GM18505 (cell line): ENCODE results near the gene WSCD2.

ENCODE experiments used
- ATAC-seq: cut with Tn5 transposase; IDR thresholded peaks from one replicate; pipeline ENCODE4 v1.9.1; 2021; ENCODE audit not compliant: unreplicated experiment
- POLR2A ChIP-seq: IDR thresholded peaks from 4 replicates; pipeline ENCODE4 v1.6.1; 2011; ENCODE audit warnings: borderline replicate concordance; ENCODE audit not compliant: insufficient read depth, insufficient read length; ENCODE audit errors: extremely low read depth

Gene WSCD2

GRCh38 chr12:108146035-108146893 lies 17.2 kb downstream of the WSCD2 start:
- no peak for TF ChIP-seq POLR2A
- no peak for ATAC-seq

GRCh38 chr12:108147279-108147678 lies 18.2 kb downstream of the WSCD2 start:
- TF ChIP-seq POLR2A, result no peak
- no peak for ATAC-seq

DNA sequence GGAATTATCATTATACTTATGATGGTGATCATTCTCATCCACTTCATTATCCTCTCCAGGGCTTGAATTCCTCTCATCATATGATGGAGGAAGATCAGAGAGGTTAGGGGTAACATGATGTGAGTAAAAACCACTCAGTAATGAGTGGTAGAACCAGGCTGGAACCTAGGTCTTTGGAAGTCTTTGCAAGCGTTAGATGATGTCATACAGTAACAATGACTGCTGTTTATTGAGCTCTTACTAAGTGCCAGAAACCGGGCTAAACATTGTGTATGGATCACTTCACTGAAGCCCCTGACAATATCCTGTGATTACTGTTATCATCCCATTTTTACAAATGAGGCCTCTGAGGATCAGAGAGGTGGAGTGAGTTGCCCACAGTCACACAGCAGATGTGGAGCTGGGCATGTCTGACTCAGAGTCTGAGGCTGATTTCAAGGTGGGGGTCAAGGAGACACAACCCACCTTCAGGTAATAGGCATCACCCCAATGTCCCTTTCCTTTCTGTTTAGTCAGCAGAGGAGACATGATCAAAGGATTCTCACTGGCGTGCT lies 19.5 kb downstream of the WSCD2 start:
- ATAC-seq, result no peak
- TF ChIP-seq POLR2A, result no peak

- TF ChIP-seq POLR2A, result no peak
- no peak for ATAC-seq
These were observed 21.3 kb downstream of the WSCD2 start for GRCh38 chr12:108150436-108150835.

DNA sequence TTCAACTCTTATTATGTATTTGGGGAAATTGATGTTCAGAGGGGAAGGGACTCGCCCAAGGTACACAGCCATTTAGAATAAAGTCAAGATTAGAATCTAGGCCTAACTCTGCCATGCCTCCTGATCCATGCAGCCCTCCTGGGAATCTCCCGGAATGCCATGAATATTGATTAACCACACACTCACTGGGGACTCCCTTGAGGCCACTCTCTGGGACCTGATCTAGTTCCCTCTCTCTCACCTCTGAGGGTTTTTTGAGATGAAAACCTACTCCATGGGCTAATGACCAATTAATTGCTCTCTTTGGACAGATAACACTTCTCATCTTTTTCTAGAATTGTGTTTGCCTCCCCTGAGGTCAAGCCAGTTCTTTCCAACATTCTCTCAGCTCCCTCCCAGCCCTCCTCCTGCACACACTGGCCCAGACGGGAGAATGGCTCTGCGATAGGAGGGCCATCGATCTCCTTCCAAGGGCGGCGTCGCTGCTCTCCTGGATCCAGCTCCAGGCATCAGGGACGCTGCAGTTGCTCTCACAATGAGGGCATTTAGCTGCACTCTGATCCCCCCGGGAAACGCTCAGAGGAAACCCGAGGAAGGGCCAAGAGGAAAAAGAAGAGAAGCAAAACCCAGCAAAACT lies 22.6 kb downstream of the WSCD2 start:
- no peak for ATAC-seq
- no peak for TF ChIP-seq POLR2A

DNA sequence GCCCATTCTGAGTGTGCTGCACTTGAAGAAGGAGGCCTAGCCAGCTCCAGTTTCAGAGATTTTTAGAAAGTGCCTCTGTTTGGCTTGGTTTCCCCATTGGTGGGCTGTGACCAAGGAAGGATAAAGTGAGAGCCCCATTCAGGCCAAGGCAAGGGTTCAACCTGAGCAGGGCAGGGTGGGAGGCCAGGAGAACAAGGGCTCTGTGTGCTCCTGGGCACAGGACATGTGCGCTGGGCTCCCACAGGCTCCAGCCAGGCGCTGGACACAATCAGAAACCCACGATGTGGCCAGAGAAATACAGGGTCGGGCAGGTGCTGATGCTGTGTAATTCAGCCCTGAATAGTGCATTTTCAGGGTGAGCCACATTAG lies 23.1 kb downstream of the WSCD2 start:
- TF ChIP-seq POLR2A, result no peak
- no peak for ATAC-seq

DNA sequence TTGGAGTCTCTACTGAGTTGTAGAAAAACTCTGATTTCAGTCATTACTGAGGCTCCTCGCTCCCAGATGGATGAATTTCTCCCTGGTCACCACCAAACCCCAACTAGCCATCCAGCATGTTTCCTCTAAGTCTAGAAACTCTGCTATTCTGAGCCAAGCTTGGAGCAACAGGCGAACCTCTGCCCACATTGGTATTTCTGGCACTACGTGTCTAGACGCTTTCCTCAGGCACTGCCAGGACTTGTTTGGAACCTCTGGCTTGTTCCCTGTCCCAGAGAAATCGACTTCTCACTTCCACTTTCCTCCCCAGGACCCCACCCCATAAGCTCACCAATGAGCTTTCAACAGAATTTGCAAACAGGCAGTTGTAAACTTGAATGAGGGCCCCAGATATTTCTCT lies 27.6 kb downstream of the WSCD2 start:
- no peak for TF ChIP-seq POLR2A
- no peak for ATAC-seq

DNA sequence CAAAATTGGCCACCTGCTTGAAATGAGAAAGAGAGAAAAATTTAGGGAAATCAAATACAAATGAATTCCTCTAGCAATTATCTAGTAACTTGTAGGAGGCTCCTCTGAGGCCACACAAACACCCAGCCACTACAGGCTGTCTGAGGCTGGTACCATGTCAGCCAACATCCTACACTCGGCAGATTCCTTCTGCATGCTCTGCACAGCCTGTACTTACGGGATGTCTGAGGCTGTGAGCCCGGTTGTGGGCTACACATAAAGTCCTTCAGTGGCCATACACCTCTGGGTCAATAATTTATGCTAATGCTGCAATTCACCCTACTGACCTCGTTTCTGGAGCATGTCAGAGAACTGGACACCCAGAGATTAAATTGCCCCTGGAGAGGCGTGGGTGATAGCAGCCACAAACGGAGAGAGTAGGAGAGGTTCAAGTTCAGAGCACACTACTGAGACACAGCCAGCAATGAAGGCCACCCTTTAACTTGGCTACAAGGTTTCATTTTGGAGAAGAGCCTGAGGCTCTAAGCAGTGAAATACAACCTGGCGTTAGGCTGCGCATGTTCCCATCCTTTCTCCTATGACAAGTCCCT lies 28.9 kb downstream of the WSCD2 start:
- no peak for ATAC-seq
- no peak for TF ChIP-seq POLR2A

DNA sequence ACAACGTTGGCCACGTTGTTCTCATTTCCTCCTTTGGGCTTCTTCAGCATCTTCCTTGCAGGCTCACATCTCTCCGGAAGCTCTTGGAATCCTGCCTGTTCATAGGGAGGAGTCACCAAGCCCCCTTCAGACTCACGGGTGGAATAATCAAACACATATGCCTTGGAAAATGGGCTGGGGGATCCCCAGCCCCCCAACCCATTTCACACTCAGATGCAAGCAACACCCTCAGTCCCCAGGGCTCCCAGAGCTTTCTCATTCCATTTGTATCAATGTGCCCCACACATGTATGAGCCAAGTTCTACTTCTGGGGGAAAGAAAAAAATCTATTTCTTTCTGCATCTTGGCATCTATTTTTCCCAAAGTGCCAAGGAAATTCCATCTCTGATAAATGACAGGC lies 33.1 kb downstream of the WSCD2 start:
- no peak for ATAC-seq
- no peak for TF ChIP-seq POLR2A

- no peak for ATAC-seq
- TF ChIP-seq POLR2A, result no peak
These were observed 37.4 kb downstream of the WSCD2 start for GRCh38 chr12:108166505-108166904.

- ATAC-seq, result no peak
- no peak for TF ChIP-seq POLR2A
These were observed 38.9 kb downstream of the WSCD2 start for GRCh38 chr12:108167974-108168373.

GRCh38 chr12:108169708-108170107 lies 40.6 kb downstream of the WSCD2 start:
- TF ChIP-seq POLR2A, result no peak
- no peak for ATAC-seq

GRCh38 chr12:108170164-108170563 lies 41.1 kb downstream of the WSCD2 start:
- no peak for ATAC-seq
- TF ChIP-seq POLR2A, result no peak

GRCh38 chr12:108172033-108172432 lies 42.9 kb downstream of the WSCD2 start:
- no peak for TF ChIP-seq POLR2A
- no peak for ATAC-seq

DNA sequence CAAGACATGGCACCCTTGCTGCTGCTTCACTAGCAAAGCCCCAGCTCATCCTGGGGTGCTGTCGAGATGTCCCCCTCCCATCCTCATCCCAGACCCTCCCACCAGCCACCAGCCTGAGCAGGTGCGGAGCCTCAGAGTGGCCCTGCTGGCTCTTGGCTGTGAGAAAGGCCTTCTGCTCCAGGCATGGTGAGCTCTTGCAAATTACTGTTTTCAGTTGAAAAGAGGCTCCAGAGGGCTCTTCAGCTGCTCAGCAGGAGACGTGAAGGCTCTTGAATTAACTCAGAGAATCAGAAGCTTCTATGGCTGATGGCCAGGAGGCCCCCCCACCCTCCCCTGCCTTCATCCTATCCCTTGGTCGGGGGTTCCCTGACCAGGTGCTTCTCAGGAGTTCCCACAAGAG lies 44.1 kb downstream of the WSCD2 start:
- no peak for TF ChIP-seq POLR2A
- no peak for ATAC-seq

DNA sequence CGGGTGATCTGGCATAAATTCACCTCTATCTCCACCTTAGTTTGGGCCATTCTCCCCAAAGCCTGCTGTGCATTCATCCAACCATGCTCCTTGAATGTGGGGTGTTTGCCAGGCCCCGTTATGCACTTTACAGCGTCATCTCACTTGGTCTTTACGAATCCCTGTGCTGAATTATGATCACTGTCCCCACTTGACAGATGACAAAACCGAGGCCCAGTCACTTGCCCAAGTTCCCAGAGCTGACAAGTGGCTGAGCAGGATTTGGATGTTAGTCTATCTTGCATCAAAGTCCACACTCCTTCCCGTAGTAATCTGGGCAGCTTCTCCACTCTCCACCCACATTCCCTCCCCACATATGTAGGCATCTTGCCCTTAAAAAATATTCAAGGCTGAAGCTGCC lies 44.8 kb downstream of the WSCD2 start:
- TF ChIP-seq POLR2A, result no peak
- no peak for ATAC-seq
